Ascending aorta (tissue), 2 donors: Measurements from ENCODE around the gene ATG5. TPM values are rescaled to one million over a fixed set of nuclear protein-coding genes. Genes with fewer than 3 reads are reported as not detected.

Source experiments
- DNase-seq, 2 donors: peaks; one replicate each; pipeline ENCODE4 v3.0.0-alpha.2; 2019; ENCODE audit warnings: low spot score in 2 of 2
- H3K27ac ChIP-seq, 2 donors: fragments of 200-600 bp; sonication (generic); one replicate each; pipeline ENCODE4 v1.5.1; 2016 to 2017; ENCODE audit warnings: mild to moderate bottlenecking in 1 of 2
- H3K27me3 ChIP-seq: fragments of 200-600 bp; sonication (generic); one replicate; pipeline ENCODE4 v1.5.1; 2017
- H3K36me3 ChIP-seq, 2 donors: fragments of 200-600 bp; sonication (generic); one replicate each; pipeline ENCODE4 v1.5.1; 2016
- H3K4me1 ChIP-seq, 2 donors: fragments of 200-600 bp; sonication (generic); one replicate each; pipeline ENCODE4 v1.5.1; 2016 to 2017; ENCODE audit warnings: mild to moderate bottlenecking in 1 of 2
- H3K4me3 ChIP-seq, 2 donors: fragments of 200-600 bp; sonication (generic); one replicate each; pipeline ENCODE4 v1.5.1; 2016 to 2017; ENCODE audit warnings: mild to moderate bottlenecking in 1 of 2
- H3K9me3 ChIP-seq, 2 donors: fragments of 200-600 bp; sonication (generic); one replicate each; pipeline ENCODE4 v1.5.1; 2016
- intact Hi-C: fragments of 100-400 bp; cut with DNase I; formaldehyde crosslinking; loops from one replicate; pipeline ENCODE4 v1.15.1; 2023
- total RNA-seq: library from RNA; depleted of rRNA; stranded (reverse); fragments of >200 nt; gene quantifications from one replicate; pipeline ENCODE4 v1.1.0, GENCODE V29; 2016
- TF ChIP-seq, protein P1 (sequence below), 3 experiments: fragments of 200-600 bp in 2 of 3; fragments of 450-650 bp in 1 of 3; sonication (generic) in 2 of 3; IDR thresholded peaks; one replicate each; pipeline ENCODE4 v1.5.1; 2016 to 2019; ENCODE audit warnings: antibody characterized with exemption in 3 of 3, mild to moderate bottlenecking in 1 of 3, moderate library complexity in 1 of 3

ATG5 gene
- total RNA-seq, 1 donor from 2014 or later, result 15.1 TPM

DNA sequence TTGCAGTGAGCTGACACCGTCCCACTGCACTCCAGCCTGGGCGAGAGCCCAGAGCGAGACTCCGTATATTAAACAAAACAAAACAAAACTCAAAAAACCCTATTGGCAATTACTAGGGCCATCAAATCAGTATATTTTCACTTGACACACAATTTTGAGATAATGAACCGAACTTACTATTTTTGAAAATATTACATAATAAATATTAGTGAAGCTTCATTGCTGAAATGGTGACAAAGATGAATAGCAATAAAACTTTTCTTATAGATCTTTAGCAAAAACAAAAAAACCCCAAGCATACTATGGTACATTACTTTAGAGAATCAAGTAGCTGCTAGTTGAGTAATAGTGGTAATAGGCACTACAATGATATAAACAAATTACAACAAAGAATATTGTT lies 113.0 kb downstream of the ATG5 start:
- H3K27me3 ChIP-seq, result no peaks in the 10 kb centered on the region
- intact Hi-C loops, result no loop called here
- DNase-seq, result no peak
- no peak overlapping the region for H3K4me3 ChIP-seq
- no peak overlapping the region for H3K27ac ChIP-seq
- no peaks in the 10 kb centered on the region for H3K36me3 ChIP-seq
- no peaks in the 10 kb centered on the region for H3K4me1 ChIP-seq
- H3K9me3 ChIP-seq, result no peaks in the 10 kb centered on the region
- TF ChIP-seq, protein P1, sequence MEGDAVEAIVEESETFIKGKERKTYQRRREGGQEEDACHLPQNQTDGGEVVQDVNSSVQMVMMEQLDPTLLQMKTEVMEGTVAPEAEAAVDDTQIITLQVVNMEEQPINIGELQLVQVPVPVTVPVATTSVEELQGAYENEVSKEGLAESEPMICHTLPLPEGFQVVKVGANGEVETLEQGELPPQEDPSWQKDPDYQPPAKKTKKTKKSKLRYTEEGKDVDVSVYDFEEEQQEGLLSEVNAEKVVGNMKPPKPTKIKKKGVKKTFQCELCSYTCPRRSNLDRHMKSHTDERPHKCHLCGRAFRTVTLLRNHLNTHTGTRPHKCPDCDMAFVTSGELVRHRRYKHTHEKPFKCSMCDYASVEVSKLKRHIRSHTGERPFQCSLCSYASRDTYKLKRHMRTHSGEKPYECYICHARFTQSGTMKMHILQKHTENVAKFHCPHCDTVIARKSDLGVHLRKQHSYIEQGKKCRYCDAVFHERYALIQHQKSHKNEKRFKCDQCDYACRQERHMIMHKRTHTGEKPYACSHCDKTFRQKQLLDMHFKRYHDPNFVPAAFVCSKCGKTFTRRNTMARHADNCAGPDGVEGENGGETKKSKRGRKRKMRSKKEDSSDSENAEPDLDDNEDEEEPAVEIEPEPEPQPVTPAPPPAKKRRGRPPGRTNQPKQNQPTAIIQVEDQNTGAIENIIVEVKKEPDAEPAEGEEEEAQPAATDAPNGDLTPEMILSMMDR (IDR thresholded peaks at IDR 0.05), result no peak

DNA sequence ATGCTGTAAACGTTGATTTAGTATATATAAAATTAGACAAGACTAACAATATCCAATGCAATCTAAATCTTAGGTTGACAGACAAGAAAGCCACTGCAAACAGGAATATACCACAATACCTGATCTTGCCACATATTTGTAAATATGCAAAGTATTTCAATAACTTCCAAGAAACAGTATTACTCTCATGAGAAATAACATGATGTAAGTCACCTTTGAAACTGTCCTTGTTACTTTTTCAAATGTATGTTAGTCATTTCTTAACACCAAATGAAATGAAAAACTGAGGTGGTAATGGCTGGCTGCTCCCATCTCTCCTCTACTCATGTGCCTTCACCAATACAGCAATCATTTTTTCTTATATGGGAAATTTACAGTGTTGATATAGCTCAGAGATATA lies 118.7 kb downstream of the ATG5 start:
- intact Hi-C loops, result no loop called here
- Histone ChIP-seq H3K4me3 (no peak overlapping the region), H3K4me1 (no peaks in the 10 kb centered on the region), H3K9me3 (no peaks in the 10 kb centered on the region), H3K27me3 (no peaks in the 10 kb centered on the region), H3K36me3 (no peaks in the 10 kb centered on the region), H3K27ac (no peak overlapping the region)
- DNase-seq, result no peak
- TF ChIP-seq, protein P1 (IDR thresholded peaks at IDR 0.05), result no peak

- intact Hi-C loops, result no loop called here
- TF ChIP-seq, protein P1 (IDR thresholded peaks at IDR 0.05), result no peak
- DNase-seq, result no peak
Measured at GRCh38 chr6:106204961-106205360, 120.6 kb downstream of the ATG5 start.

GRCh38 chr6:106199998-106200397 lies 125.6 kb downstream of the ATG5 start:
- Histone ChIP-seq H3K27me3 (no peaks in the 10 kb centered on the region), H3K4me3 (no peak overlapping the region), H3K27ac (no peak overlapping the region), H3K4me1 (no peaks in the 10 kb centered on the region), H3K9me3 (no peaks in the 10 kb centered on the region), H3K36me3 (peaks cover 4 to 6% of the 10 kb centered on the region in 2 donors)
- TF ChIP-seq, protein P1 (IDR thresholded peaks at IDR 0.05), result no peak
- intact Hi-C loops, result no loop called here
- no peak for DNase-seq

More at GRCh38 chr6:106204961-106205360, 120.6 kb downstream of the ATG5 start:
- Histone ChIP-seq H3K27ac (no peak overlapping the region), H3K36me3 (peaks cover 4 to 6% of the 10 kb centered on the region in 2 donors), H3K4me3 (no peak overlapping the region), H3K27me3 (no peaks in the 10 kb centered on the region), H3K9me3 (no peaks in the 10 kb centered on the region), H3K4me1 (no peaks in the 10 kb centered on the region)

DNA sequence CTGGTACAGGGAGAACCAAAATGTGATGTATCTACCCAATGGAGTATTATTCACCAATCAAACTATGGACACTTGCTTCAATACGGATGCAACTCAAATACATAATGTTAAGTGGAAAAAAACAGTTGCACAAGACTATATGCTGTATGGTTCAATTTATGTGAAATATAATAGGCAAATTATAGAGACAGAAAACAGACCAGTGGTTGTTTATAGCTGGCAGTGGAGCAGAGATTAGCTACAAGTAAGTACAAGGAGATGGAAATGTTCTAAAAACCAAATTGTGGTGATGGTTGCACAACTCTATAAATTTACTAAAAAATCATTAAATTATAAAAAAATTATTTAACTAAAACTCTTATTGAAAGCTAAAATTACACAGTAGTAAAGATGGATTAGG lies 126.2 kb downstream of the ATG5 start:
- intact Hi-C loops, result no loop called here
- no peaks in the 10 kb centered on the region for H3K4me1 ChIP-seq
- no peak overlapping the region for H3K27ac ChIP-seq
- TF ChIP-seq, protein P1 (IDR thresholded peaks at IDR 0.05), result no peak
- DNase-seq, result no peak
- H3K4me3 ChIP-seq, result no peak overlapping the region
- no peaks in the 10 kb centered on the region for H3K9me3 ChIP-seq
- peaks cover 4 to 6% of the 10 kb centered on the region in 2 donors for H3K36me3 ChIP-seq
- H3K27me3 ChIP-seq, result no peaks in the 10 kb centered on the region

GRCh38 chr6:106197441-106197840 lies 128.1 kb downstream of the ATG5 start:
- no peak overlapping the region for H3K27ac ChIP-seq
- H3K9me3 ChIP-seq, result no peaks in the 10 kb centered on the region
- TF ChIP-seq, protein P1 (IDR thresholded peaks at IDR 0.05), result no peak
- intact Hi-C loops, result no loop called here
- no peaks in the 10 kb centered on the region for H3K4me1 ChIP-seq
- no peak for DNase-seq
- H3K36me3 ChIP-seq, result peaks cover 4 to 6% of the 10 kb centered on the region in 2 donors
- no peaks in the 10 kb centered on the region for H3K27me3 ChIP-seq
- no peak overlapping the region for H3K4me3 ChIP-seq
